HL-60 (cell line): ENCODE data around the gene DTWD2.

Source experiments
- DNase-seq, 2 experiments: peaks; one replicate each; pipeline ENCODE4 v3.0.0-alpha.2; 2010 to 2020; ENCODE audit warnings: low read depth in 1 of 2, low spot score in 1 of 2
- H3K27ac ChIP-seq: fragments of 250-450 bp; sonication (Bioruptor Pico); replicated peaks from 2 replicates; pipeline ENCODE4 v1.5.1; 2020; ENCODE audit warnings: mild to moderate bottlenecking, moderate library complexity
- H3K27me3 ChIP-seq: fragments of 250-450 bp; sonication (Bioruptor Pico); 2 replicates; pipeline ENCODE4 v1.5.1; 2021; ENCODE audit warnings: mild to moderate bottlenecking, moderate library complexity; ENCODE audit not compliant: insufficient read depth, poor library complexity, severe bottlenecking
- H3K4me3 ChIP-seq: replicated peaks from 2 replicates; pipeline ENCODE4 v1.5.1; 2011; ENCODE audit warnings: mild to moderate bottlenecking, control low read depth, low read length; ENCODE audit not compliant: insufficient read depth
- CTCF ChIP-seq: IDR thresholded peaks from one replicate; pipeline ENCODE4 v1.5.1; 2011; ENCODE audit warnings: low read length, control low read depth, inconsistent platforms; ENCODE audit not compliant: insufficient read depth
- GABPA ChIP-seq: IDR thresholded peaks from 2 replicates; pipeline ENCODE4 v1.6.1; 2012; ENCODE audit warnings: low read depth
- POLR2AphosphoS5 ChIP-seq: IDR thresholded peaks from 2 replicates; pipeline ENCODE4 v1.6.1; 2012; ENCODE audit warnings: low read depth
- REST ChIP-seq: IDR thresholded peaks from 2 replicates; pipeline ENCODE4 v1.6.1; 2012; ENCODE audit warnings: low read depth; ENCODE audit not compliant: insufficient replicate concordance
- SPI1 ChIP-seq: IDR thresholded peaks from 2 replicates; pipeline ENCODE4 v1.6.1; 2012; ENCODE audit warnings: low read depth, mild to moderate bottlenecking, borderline replicate concordance

Gene DTWD2

GRCh38 chr5:119019949-119020348, 31.6 kb upstream of the DTWD2 start:
- TF ChIP-seq CTCF: no peak
- TF ChIP-seq SPI1: no peak
- no peak for TF ChIP-seq REST
- TF ChIP-seq POLR2AphosphoS5: no peak
- TF ChIP-seq GABPA: no peak
- Histone ChIP-seq H3K27ac (no peak overlapping the region), H3K27me3 (no peaks in the 10 kb centered on the region), H3K4me3 (no peak overlapping the region)
- DNase-seq: no peak

- Histone ChIP-seq H3K4me3 (no peak overlapping the region), H3K27me3 (no peaks in the 10 kb centered on the region), H3K27ac (no peak overlapping the region)
- no peak for TF ChIP-seq CTCF
- TF ChIP-seq REST: no peak
- no peak for TF ChIP-seq GABPA
- no peak for TF ChIP-seq POLR2AphosphoS5
- TF ChIP-seq SPI1: no peak
- no peak for DNase-seq
Measured at GRCh38 chr5:119019501-119019900, 31.2 kb upstream of the DTWD2 start.

GRCh38 chr5:119017994-119018393, 29.6 kb upstream of the DTWD2 start:
- DNase-seq: no peak
- H3K27me3 ChIP-seq: no peaks in the 10 kb centered on the region
- TF ChIP-seq SPI1: no peak
- no peak for TF ChIP-seq POLR2AphosphoS5
- TF ChIP-seq GABPA: no peak
- no peak for TF ChIP-seq REST
- no peak for TF ChIP-seq CTCF
- H3K4me3 ChIP-seq: no peak overlapping the region
- no peak overlapping the region for H3K27ac ChIP-seq
